Spinal cord (tissue), 10 donors: Measurements from ENCODE around the gene PTPRG. TPM values are rescaled to one million over a fixed set of nuclear protein-coding genes. Genes with fewer than 3 reads are reported as not detected.

Source experiments
- DNase-seq, 6 donors: peaks; one replicate each; pipeline versions ENCODE4 v3.0.0 to v3.0.0-alpha.2; 2013 to 2015; ENCODE audit warnings: low spot score in 6 of 6, low read depth in 4 of 6
- H3K27ac ChIP-seq: one replicate; pipeline ENCODE4 v1.5.1; 2013; ENCODE audit warnings: low read depth, low read length, control low read depth
- H3K27me3 ChIP-seq: one replicate; pipeline ENCODE4 v1.6.1; 2013; ENCODE audit warnings: low read length; ENCODE audit not compliant: control insufficient read depth, insufficient read depth
- H3K36me3 ChIP-seq: one replicate; pipeline ENCODE4 v1.6.1; 2013; ENCODE audit warnings: low read length; ENCODE audit not compliant: control insufficient read depth, insufficient read depth
- H3K4me1 ChIP-seq: one replicate; pipeline ENCODE4 v1.6.1; 2013; ENCODE audit warnings: low read length; ENCODE audit not compliant: control insufficient read depth, insufficient read depth
- H3K4me3 ChIP-seq: one replicate; pipeline ENCODE4 v1.5.1; 2013; ENCODE audit warnings: low read depth, low read length, control low read depth
- H3K9me3 ChIP-seq: one replicate; pipeline ENCODE4 v1.6.1; 2013; ENCODE audit warnings: low read length; ENCODE audit not compliant: control insufficient read depth, insufficient read depth
- WGBS: methylation state at CpG from one replicate; pipeline ENCODE4 v1.1.5; 2013; ENCODE audit warnings: missing lambda C conversion rate; ENCODE audit not compliant: insufficient coverage; 5-methylcytosine and 5-hydroxymethylcytosine counted together
- polyA plus RNA-seq, 2 donors: library from polyadenylated mRNA; unstranded; fragments of 120-200 nt; gene quantifications; one replicate each; pipeline ENCODE4 v1.2.1, GENCODE V29; 2013; ENCODE audit not compliant: insufficient read length in 2 of 2
- total RNA-seq, 2 donors: library from RNA; depleted of rRNA in 1 of 2; stranded (reverse); fragments of 120-200 nt in 1 of 2; fragments of >200 nt in 1 of 2; gene quantifications; one replicate each; pipeline versions ENCODE4 v1.2.3 to v1.2.4, GENCODE V29; 2013 to 2014
- donor health status: healthy.

PTPRG gene
- total and polyA plus RNA-seq, 4 donors: 29.2 to 106 (median 60.2) TPM

- DNase-seq: no peak
- Histone ChIP-seq H3K4me3 (no peak overlapping the region), H3K36me3 (no peaks in the 10 kb centered on the region), H3K27ac (no peak overlapping the region), H3K9me3 (no peaks in the 10 kb centered on the region), H3K27me3 (no peaks in the 10 kb centered on the region), H3K4me1 (peaks cover 6% of the 10 kb centered on the region)
Observed at GRCh38 chr3:61667814-61668213, 106.4 kb downstream of the PTPRG start.

DNA sequence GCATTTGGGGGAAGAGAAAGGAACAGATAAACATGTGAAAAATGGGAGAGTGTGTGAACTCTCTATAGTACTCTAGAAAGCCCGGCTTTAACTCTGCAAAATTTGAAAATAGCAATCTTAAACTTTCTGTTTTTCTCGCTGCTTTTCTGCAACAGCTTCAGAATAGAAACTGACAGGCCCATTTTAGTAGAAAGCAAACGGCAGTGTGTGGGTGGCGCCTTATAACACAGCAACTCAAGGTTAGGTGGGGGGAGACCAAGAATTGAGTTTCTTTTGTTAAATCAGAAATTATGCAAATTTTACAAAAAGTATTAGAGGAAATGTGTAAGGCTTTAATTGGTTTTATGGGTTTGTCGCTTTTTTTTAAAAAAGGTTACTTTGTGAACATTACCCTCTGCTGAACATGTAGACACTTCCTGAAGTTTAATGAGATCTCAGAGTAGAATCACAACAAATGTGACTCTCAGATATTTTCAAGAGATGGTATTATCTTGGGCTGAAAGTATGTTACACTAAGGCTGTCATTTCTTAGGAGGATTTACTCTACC lies 107.0 kb downstream of the PTPRG start:
- DNase-seq: no peak
- Histone ChIP-seq H3K36me3 (no peaks in the 10 kb centered on the region), H3K4me3 (no peak overlapping the region), H3K27me3 (no peaks in the 10 kb centered on the region), H3K4me1 (peaks cover 6% of the 10 kb centered on the region), H3K27ac (no peak overlapping the region), H3K9me3 (no peaks in the 10 kb centered on the region)
- 25% methylated on average over 2 of the region's 5 CpGs for WGBS

DNA sequence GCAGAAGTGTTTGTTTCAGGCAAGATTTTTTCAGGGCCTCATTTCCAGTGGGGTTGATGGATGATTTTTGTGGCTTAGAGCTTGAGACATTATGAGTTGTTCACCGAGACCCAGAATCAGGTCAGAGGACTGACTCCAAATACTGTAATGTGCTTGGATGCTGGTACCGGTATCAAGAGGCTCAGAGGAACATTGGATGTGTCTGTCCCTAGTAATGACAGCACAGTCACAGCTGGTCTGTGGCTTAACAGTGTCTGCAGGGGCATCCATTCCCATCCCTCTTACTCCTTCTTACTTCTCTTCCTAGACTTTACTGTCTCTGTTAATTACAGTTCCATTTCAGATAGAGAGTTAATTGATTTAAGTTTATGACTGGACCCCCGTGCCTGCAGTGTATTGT lies 107.8 kb downstream of the PTPRG start:
- H3K4me1 ChIP-seq: peaks cover 5% of the 10 kb centered on the region
- no peaks in the 10 kb centered on the region for H3K36me3 ChIP-seq
- H3K9me3 ChIP-seq: no peaks in the 10 kb centered on the region
- no peak for DNase-seq
- no peak overlapping the region for H3K27ac ChIP-seq
- WGBS: 30% methylated on average over 1 of the region's 3 CpGs
- no peak overlapping the region for H3K4me3 ChIP-seq
- H3K27me3 ChIP-seq: no peaks in the 10 kb centered on the region

DNA sequence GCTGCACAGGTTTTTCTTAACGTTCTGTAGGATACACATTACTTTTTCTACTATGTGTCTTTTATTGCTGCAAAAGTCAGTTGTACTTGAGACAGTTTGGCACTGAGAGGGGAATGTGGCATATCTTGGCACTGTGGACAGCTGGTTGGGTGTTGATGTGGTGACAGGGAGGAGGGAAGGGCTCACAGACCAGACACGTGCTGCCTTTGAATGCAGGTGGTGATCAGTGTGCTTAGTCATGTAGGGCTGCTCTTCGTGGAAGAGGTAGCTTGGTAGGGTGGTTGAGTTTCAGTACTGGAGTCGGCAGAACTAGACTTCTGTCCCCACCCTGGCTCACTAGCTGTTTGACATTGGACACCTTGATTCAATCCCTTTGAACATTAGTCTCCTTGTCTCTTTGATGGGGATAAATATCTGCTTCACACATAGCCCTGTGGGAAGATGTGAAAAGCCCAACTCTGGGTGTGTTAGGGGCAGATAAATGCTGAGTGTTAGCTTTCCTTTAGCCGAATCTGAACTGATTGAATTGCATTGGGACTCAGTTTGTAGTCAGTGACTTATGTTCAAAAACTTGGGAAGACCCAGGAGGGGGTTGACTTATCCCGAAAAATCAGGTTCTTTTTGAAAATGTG lies 108.4 kb downstream of the PTPRG start:
- Histone ChIP-seq H3K4me1 (peaks cover 6% of the 10 kb centered on the region), H3K27ac (no peak overlapping the region), H3K9me3 (no peaks in the 10 kb centered on the region), H3K36me3 (no peaks in the 10 kb centered on the region), H3K27me3 (no peaks in the 10 kb centered on the region), H3K4me3 (no peak overlapping the region)
- no peak for DNase-seq
- WGBS: 63% methylated on average over 4 of the region's 6 CpGs

DNA sequence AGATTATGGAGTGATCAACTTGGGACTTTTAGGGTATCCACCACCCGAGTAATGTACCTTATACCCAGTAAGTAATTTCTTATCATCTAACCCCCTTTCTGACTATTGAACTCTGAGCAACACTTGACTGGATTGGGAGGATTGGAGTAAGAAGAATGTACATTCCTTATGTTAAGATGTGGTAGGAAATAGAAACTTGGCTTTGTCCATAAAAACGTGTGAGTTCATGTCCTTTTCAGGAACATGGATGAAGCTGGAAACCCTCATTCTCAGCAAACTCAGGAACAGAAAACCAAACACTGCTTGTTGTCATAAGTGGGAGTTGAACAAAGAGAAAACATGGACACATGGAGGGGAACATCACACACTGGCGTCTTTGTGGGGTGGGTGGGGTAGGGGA lies 112.3 kb downstream of the PTPRG start:
- Histone ChIP-seq H3K4me3 (no peak overlapping the region), H3K4me1 (peaks cover 6% of the 10 kb centered on the region), H3K9me3 (no peaks in the 10 kb centered on the region), H3K36me3 (no peaks in the 10 kb centered on the region), H3K27me3 (no peaks in the 10 kb centered on the region), H3K27ac (no peak overlapping the region)
- no CpG with 5 or more reads among the region's 3 CpGs for WGBS
- DNase-seq: no peak

DNA sequence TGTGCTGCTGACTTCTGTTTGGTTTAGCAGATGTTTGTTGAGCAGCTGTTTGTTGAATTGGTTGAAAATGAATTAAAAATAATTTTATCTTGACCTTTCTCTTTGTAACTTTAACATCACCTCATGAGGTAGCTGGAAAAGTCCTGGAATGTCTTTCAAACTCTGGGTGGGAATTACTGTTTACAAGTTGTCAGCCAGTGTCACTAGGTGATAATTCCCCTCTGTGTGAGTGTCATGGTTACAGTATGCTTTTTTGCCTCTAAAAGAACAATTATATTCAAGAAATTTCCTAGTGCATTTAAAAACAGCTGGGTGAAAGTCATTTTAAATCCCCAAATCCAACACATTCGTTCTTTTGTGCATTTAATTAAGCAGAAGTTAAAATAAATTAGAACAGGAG lies 113.2 kb downstream of the PTPRG start:
- Histone ChIP-seq H3K36me3 (no peaks in the 10 kb centered on the region), H3K4me1 (peaks cover 7% of the 10 kb centered on the region), H3K27me3 (no peaks in the 10 kb centered on the region), H3K4me3 (no peak overlapping the region), H3K27ac (no peak overlapping the region), H3K9me3 (no peaks in the 10 kb centered on the region)
- no CpG with 5 or more reads among the region's 1 CpG for WGBS
- peak in 2 of 6 donors; percentile 15 to 61 for DNase-seq

DNA sequence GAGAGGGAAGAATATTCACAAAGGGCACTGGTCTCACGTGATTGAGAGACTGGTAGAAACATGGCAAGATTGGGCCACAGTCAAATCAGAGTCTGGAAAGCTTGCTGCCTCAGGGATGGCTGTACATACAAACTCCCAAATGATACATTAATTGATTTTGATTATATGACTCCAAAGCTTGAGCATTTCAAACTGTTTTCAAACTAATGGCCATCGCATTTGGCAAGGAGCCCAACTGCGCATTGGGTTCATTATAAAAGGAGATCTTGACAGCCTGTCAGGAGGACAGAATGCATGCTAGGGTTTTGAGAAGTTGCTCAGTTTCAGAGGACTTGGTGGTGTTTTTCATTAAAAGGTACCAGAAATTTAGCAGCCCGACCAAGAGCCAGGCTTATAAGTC lies 117.7 kb downstream of the PTPRG start:
- no peaks in the 10 kb centered on the region for H3K9me3 ChIP-seq
- peaks cover 14% of the 10 kb centered on the region for H3K4me1 ChIP-seq
- DNase-seq: no peak
- no peaks in the 10 kb centered on the region for H3K36me3 ChIP-seq
- no peak overlapping the region for H3K4me3 ChIP-seq
- no peaks in the 10 kb centered on the region for H3K27me3 ChIP-seq
- no peak overlapping the region for H3K27ac ChIP-seq
- WGBS: 82% methylated on average over 2 of the region's 4 CpGs

GRCh38 chr3:61680617-61681016 lies 119.2 kb downstream of the PTPRG start:
- WGBS: 70% methylated on average over 1 of the region's 3 CpGs
- no peaks in the 10 kb centered on the region for H3K36me3 ChIP-seq
- H3K9me3 ChIP-seq: no peaks in the 10 kb centered on the region
- no peak overlapping the region for H3K4me3 ChIP-seq
- no peaks in the 10 kb centered on the region for H3K27me3 ChIP-seq
- no peak for DNase-seq
- peaks cover 16% of the 10 kb centered on the region for H3K4me1 ChIP-seq
- no peak overlapping the region for H3K27ac ChIP-seq

GRCh38 chr3:61681636-61682035 lies 120.3 kb downstream of the PTPRG start:
- H3K4me3 ChIP-seq: no peak overlapping the region
- 95% methylated on average over 2 of the region's 5 CpGs for WGBS
- H3K4me1 ChIP-seq: peaks cover 16% of the 10 kb centered on the region
- no peaks in the 10 kb centered on the region for H3K27me3 ChIP-seq
- DNase-seq: no peak
- no peak overlapping the region for H3K27ac ChIP-seq
- H3K36me3 ChIP-seq: no peaks in the 10 kb centered on the region
- H3K9me3 ChIP-seq: no peaks in the 10 kb centered on the region
